CD4-positive, alpha-beta T cell (primary cell): ENCODE data around the gene WNT5B. TPM values are rescaled to one million over a fixed set of nuclear protein-coding genes. Genes with fewer than 3 reads are reported as not detected.
A peak's percentile ranks its signal among the peaks of the same experiment; 100 is the strongest.

ENCODE experiments used
- ATAC-seq: fragments of 200-7000 bp; cut with Tn5 transposase; one replicate; pipeline ENCODE4 v1.10.0; 2022; ENCODE audit warnings: mild to moderate bottlenecking; ENCODE audit not compliant: poor library complexity
- CTCF ChIA-PET: fragments of 350-600 bp; sonication (Branson Sonifier 250); formaldehyde crosslinking; loops from one replicate; lab custom pipeline; 2021; ENCODE audit warnings: antibody characterized with exemption, inconsistent platforms; lab: Charles Lee
- POLR2A ChIA-PET: fragments of 350-600 bp; sonication (Branson Sonifier 250); formaldehyde crosslinking; loops from one replicate; lab custom pipeline; 2021; ENCODE audit warnings: antibody characterized with exemption, inconsistent platforms; lab: Charles Lee
- DNase-seq, 14 experiments: peaks; one replicate each; pipeline ENCODE4 v3.0.0-alpha.2; 2013 to 2020; ENCODE audit warnings: mixed read lengths in 2 of 14
- H3K27ac ChIP-seq, 2 donors: one replicate each; pipeline versions ENCODE4 v1.5.1 to v1.7.0; 2013; ENCODE audit warnings: low read length in 2 of 2, low read depth in 1 of 2, mild to moderate bottlenecking in 1 of 2
- H3K27me3 ChIP-seq, 2 experiments: 1 replicate in 1 of 2; 2 replicates in 1 of 2; pipeline versions ENCODE4 v1.6.1 to v1.7.0; 2013; ENCODE audit warnings: low read length in 2 of 2, control low read depth in 1 of 2, mild to moderate bottlenecking in 1 of 2, moderate library complexity in 1 of 2; ENCODE audit not compliant: insufficient read depth in 2 of 2, control insufficient read depth in 1 of 2
- H3K36me3 ChIP-seq: one replicate; pipeline ENCODE4 v1.6.1; 2013; ENCODE audit warnings: low read length, control low read depth; ENCODE audit not compliant: insufficient read depth
- H3K4me1 ChIP-seq: one replicate; pipeline ENCODE4 v1.6.1; 2013; ENCODE audit warnings: low read length, control low read depth; ENCODE audit not compliant: insufficient read depth
- H3K4me3 ChIP-seq: one replicate; pipeline ENCODE4 v1.5.1; 2013; ENCODE audit warnings: mild to moderate bottlenecking, low read length, moderate library complexity
- H3K9me3 ChIP-seq, 2 experiments: 1 replicate in 1 of 2; 2 replicates in 1 of 2; pipeline versions ENCODE4 v1.6.1 to v1.7.0; 2013; ENCODE audit warnings: low read length in 2 of 2, mild to moderate bottlenecking in 2 of 2, control low read depth in 1 of 2, moderate library complexity in 1 of 2; ENCODE audit not compliant: control insufficient read depth in 1 of 2, insufficient read depth in 1 of 2
- H3K27ac Mint-ChIP-seq: one replicate; pipeline ENCODE4 v1.8.0; 2020; ENCODE audit warnings: mixed read lengths
- H3K27me3 Mint-ChIP-seq: one replicate; pipeline ENCODE4 v1.8.0; 2021; ENCODE audit warnings: mixed read lengths
- H3K36me3 Mint-ChIP-seq: one replicate; pipeline ENCODE4 v1.8.0; 2021; ENCODE audit warnings: low read depth, mixed read lengths
- H3K4me1 Mint-ChIP-seq: one replicate; pipeline ENCODE4 v1.8.0; 2021; ENCODE audit warnings: low read depth, mixed read lengths
- H3K4me3 Mint-ChIP-seq: one replicate; pipeline ENCODE4 v1.8.0; 2020; ENCODE audit warnings: mild to moderate bottlenecking, mixed read lengths
- H3K9me3 Mint-ChIP-seq: one replicate; pipeline ENCODE4 v1.8.0; 2020; ENCODE audit warnings: mixed read lengths
- intact Hi-C, 2 experiments: fragments of 100-400 bp; cut with DNase I in 1 of 2; cut with micrococcal nuclease in 1 of 2; formaldehyde crosslinking; loops; one replicate each; pipeline versions ENCODE4 v1.15.1 to v1.9.0; 2023 to 2025; cut with DNase I, micrococcal nuclease
- total RNA-seq, 174 experiments: library from RNA in 2 of 174; stranded (reverse) in 2 of 174; gene quantifications; one replicate each; pipeline ENCODE4 v1.2.3 and lab custom pipeline; 2021 to 2026
- TF ChIP-seq, protein P1 (sequence below): fragments of 200-600 bp; IDR thresholded peaks from one replicate; pipeline ENCODE4 v1.8.0; 2022; ENCODE audit warnings: antibody characterized with exemption, mild to moderate bottlenecking

WNT5B gene
- total RNA-seq, 2 experiments from 2014 or later: not detected

DNA sequence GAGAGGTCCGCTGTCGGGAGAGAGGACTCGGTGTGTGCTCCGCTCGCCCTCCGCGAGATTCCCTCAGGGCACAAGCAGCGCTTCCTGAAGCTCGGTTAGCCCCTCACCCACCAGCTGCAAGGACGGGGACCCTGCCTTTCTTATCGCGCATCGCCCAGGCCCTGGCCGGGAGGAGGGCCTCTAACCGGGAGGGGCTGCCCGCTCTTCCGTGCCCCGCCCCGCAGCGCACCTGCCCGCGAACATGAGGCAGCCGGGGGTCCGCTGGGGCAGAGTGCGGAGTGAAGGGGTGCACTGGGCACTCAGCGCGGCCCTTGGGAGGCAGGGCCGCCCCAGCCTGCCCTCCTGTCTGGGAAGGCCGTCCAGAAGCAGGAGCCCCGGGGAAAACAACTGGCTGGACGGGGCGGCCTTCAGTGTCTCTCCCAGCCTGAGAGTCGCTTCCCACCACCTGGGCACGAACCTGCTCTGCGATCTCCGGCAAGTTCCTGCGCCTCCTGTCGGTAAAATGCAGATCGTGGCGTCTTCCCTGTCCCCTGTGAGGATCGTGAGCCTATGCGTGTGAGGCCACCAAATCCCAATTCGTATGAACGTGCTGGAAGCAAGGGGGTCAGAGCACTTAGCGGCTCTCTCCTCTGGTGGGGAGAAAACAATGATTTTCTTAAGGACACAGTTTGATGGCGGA is 33.9 kb downstream of the WNT5B start:
- Mint-ChIP-seq H3K4me3 (peak overlapping the region; percentile 87), H3K9me3 (peaks cover 2% of the 10 kb centered on the region), H3K27me3 (no peaks in the 10 kb centered on the region), H3K27ac (peak overlapping the region; percentile 63), H3K36me3 (no peaks in the 10 kb centered on the region), H3K4me1 (peaks cover 52% of the 10 kb centered on the region)
- TF ChIP-seq, protein P1, sequence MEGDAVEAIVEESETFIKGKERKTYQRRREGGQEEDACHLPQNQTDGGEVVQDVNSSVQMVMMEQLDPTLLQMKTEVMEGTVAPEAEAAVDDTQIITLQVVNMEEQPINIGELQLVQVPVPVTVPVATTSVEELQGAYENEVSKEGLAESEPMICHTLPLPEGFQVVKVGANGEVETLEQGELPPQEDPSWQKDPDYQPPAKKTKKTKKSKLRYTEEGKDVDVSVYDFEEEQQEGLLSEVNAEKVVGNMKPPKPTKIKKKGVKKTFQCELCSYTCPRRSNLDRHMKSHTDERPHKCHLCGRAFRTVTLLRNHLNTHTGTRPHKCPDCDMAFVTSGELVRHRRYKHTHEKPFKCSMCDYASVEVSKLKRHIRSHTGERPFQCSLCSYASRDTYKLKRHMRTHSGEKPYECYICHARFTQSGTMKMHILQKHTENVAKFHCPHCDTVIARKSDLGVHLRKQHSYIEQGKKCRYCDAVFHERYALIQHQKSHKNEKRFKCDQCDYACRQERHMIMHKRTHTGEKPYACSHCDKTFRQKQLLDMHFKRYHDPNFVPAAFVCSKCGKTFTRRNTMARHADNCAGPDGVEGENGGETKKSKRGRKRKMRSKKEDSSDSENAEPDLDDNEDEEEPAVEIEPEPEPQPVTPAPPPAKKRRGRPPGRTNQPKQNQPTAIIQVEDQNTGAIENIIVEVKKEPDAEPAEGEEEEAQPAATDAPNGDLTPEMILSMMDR: no peak
- Histone ChIP-seq H3K9me3 (peaks cover 0 to 8% of the 10 kb centered on the region in 2 experiments), H3K4me1 (peaks cover 33% of the 10 kb centered on the region), H3K36me3 (no peaks in the 10 kb centered on the region), H3K27ac (no peak overlapping the region), H3K27me3 (no peaks in the 10 kb centered on the region), H3K4me3 (no peak overlapping the region)
- no peak for ATAC-seq
- POLR2A ChIA-PET: interaction anchor here (1.2 to 3.0 kb wide), 5 partner anchors 28 to 342 kb away, joined by 3 to 34 read pairs (median 7); partner anchors contain the start of genes ADIPOR2, DCP1B and FBXL14
- DNase-seq: peak in 9 of 14 experiments; percentile 7 to 71 (median 18)
- intact Hi-C loops: no loop called here
- CTCF ChIA-PET: no interaction called here

DNA sequence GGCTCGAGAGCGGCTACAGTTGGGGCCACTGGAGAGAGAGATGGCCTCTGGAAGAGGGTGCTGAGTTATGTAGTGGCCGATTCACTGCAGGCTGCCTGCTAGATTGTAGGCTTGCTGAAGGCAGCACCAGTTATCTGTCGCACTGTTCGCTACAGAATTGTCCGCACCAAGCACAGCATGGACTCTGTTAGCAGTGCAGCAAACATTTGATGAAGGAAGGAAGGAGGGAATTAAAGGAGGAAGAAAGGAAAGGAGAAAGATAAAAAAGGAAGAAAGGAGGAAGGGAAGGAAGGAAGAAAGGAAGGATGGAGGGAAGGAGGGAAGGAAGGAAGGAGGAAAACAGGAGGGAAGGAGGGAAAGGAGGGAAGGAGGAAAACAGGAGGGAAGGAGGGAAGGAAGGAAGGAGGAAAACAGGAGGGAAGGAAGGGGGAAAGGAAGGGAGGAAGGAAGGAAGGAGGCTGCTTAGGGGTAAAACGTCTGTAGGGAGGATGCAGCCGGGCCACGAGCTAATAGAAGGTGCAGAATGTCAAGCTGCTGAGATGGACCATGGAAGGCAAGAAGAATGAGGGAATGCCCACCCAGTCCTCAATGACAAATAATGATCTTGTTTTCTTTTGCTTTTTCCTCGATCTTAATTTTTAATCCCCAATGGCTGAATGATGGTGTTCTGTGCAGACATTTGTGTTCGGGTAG is 34.6 kb downstream of the WNT5B start:
- peak overlapping the region; percentile 87 for H3K4me3 Mint-ChIP-seq
- ChIA-PET POLR2A (no interaction called here), CTCF (no interaction called here)
- H3K36me3 Mint-ChIP-seq: no peaks in the 10 kb centered on the region
- H3K27ac Mint-ChIP-seq: peak overlapping the region; percentile 63
- Histone ChIP-seq H3K36me3 (no peaks in the 10 kb centered on the region), H3K4me3 (no peak overlapping the region), H3K9me3 (peaks cover 0 to 8% of the 10 kb centered on the region in 2 experiments), H3K27ac (no peak overlapping the region), H3K27me3 (no peaks in the 10 kb centered on the region), H3K4me1 (peaks cover 38% of the 10 kb centered on the region)
- TF ChIP-seq, protein P1: no peak
- intact Hi-C loops: no loop called here
- ATAC-seq (no peak), DNase-seq (peak in 1 of 14 experiments; percentile 12)
- no peaks in the 10 kb centered on the region for H3K27me3 Mint-ChIP-seq
- H3K4me1 Mint-ChIP-seq: peaks cover 57% of the 10 kb centered on the region
- H3K9me3 Mint-ChIP-seq: peaks cover 2% of the 10 kb centered on the region

DNA sequence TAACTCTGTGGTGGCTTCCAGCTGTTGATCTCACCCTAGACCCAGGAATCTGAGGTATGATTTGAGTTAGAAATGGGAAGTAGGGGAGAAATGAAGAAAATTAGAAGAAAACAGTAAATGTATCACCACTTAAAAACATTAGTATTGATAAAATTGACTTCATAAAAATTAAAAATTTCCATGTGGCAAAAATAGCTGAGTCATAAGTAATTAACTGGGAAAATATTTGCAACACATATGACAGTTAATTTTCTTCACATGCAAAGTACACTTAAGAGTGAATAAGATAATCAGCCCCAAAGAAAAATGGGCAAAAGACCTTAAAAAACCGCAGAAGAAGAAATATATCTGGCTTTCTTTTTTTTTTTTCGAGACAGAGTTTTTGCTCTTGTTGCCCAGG is 36.3 kb downstream of the WNT5B start:
- intact Hi-C loops: no loop called here
- peaks cover 45% of the 10 kb centered on the region for H3K4me1 ChIP-seq
- DNase-seq (no peak), ATAC-seq (no peak)
- H3K36me3 ChIP-seq: no peaks in the 10 kb centered on the region
- Mint-ChIP-seq H3K9me3 (peaks cover 2% of the 10 kb centered on the region), H3K4me3 (peak overlapping the region; percentile 45), H3K27ac (peak overlapping the region; percentile 18), H3K27me3 (no peaks in the 10 kb centered on the region), H3K4me1 (peaks cover 62% of the 10 kb centered on the region), H3K36me3 (no peaks in the 10 kb centered on the region)
- H3K4me3 ChIP-seq: no peak overlapping the region
- POLR2A ChIA-PET: interaction anchor here (0.6 kb wide), 1 partner anchor 25 kb away, joined by 4 read pairs; no protein-coding TSS in a partner anchor
- no peaks in the 10 kb centered on the region for H3K27me3 ChIP-seq
- no peak overlapping the region for H3K27ac ChIP-seq
- CTCF ChIA-PET: interaction anchor here (0.7 to 1.9 kb wide), 3 partner anchors 12 to 301 kb away, joined by 3 to 6 read pairs (median 3); no protein-coding TSS in a partner anchor
- TF ChIP-seq, protein P1: no peak
- H3K9me3 ChIP-seq: peaks cover 0 to 8% of the 10 kb centered on the region in 2 experiments
